Mesothelial cell of epicardium (in vitro differentiated cells): ENCODE measurements around the gene KCNIP4. TPM values are rescaled to one million over a fixed set of nuclear protein-coding genes. Genes with fewer than 3 reads are reported as not detected.

ENCODE experiments used
- DNase-seq, 2 experiments: peaks; one replicate each; pipeline ENCODE4 v3.0.0; 2021; ENCODE audit warnings: low spot score in 2 of 2; ENCODE audit not compliant: unreplicated experiment in 2 of 2
- H3K27ac Mint-ChIP-seq: 2 replicates; pipeline ENCODE4 v1.8.0; 2021; ENCODE audit warnings: mixed read lengths
- H3K27me3 Mint-ChIP-seq: 2 replicates; pipeline ENCODE4 v1.8.0; 2021; ENCODE audit warnings: low read depth, mixed read lengths
- H3K36me3 Mint-ChIP-seq: 2 replicates; pipeline ENCODE4 v1.8.0; 2021; ENCODE audit warnings: mixed read lengths
- H3K4me1 Mint-ChIP-seq: 2 replicates; pipeline ENCODE4 v1.8.0; 2021; ENCODE audit warnings: mixed read lengths
- H3K4me3 Mint-ChIP-seq: 2 replicates; pipeline ENCODE4 v1.8.0; 2021; ENCODE audit warnings: mild to moderate bottlenecking, moderate library complexity, mixed read lengths
- H3K9me3 Mint-ChIP-seq: 2 replicates; pipeline ENCODE4 v1.8.0; 2021; ENCODE audit warnings: mixed read lengths
- total RNA-seq: library from RNA; stranded (reverse); gene quantifications from 3 replicates; pipeline ENCODE4 v1.2.1, GENCODE V29; 2021
- TF ChIP-seq, protein P1 (sequence below): fragments of 200-600 bp; sonication (generic); IDR thresholded peaks from one replicate; pipeline ENCODE4 v1.5.0; 2021; ENCODE audit warnings: antibody characterized with exemption; ENCODE audit not compliant: unreplicated experiment

The KCNIP4 gene
- total RNA-seq, 1 donor from 2014 or later, result 3.0 TPM

DNA sequence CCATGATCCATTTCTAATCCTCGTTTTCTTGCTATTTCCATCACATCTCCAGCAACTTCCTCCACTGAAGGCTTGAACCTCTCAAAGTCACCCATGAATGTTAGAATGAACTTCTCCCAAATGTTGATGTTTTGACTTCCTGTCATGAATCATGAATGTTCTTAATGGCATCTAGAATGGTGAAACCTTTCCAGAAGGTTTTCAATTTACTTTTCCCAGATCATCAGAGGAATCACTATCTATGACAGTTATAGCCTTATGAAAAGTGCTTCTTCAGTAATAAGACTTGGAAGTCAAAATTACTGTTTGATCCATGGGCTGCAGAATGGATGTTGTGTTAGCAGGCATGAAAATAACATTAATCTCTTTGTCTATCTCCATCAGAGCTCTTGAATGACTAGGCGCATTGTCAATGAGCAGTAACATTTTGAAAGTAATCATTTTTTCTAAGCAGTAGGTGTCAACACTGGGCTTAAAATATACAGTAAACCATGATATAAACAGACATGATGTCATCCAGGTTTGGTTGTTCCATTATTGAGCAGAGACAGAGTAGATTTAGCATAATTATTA is 268.2 kb downstream of the KCNIP4 start:
- DNase-seq, result no peak
- Mint-ChIP-seq H3K27me3 (no peaks in the 10 kb centered on the region), H3K36me3 (no peaks in the 10 kb centered on the region), H3K27ac (no peak overlapping the region), H3K4me3 (no peak overlapping the region), H3K4me1 (peaks cover 2% of the 10 kb centered on the region), H3K9me3 (no peaks in the 10 kb centered on the region)
- TF ChIP-seq, protein P1, sequence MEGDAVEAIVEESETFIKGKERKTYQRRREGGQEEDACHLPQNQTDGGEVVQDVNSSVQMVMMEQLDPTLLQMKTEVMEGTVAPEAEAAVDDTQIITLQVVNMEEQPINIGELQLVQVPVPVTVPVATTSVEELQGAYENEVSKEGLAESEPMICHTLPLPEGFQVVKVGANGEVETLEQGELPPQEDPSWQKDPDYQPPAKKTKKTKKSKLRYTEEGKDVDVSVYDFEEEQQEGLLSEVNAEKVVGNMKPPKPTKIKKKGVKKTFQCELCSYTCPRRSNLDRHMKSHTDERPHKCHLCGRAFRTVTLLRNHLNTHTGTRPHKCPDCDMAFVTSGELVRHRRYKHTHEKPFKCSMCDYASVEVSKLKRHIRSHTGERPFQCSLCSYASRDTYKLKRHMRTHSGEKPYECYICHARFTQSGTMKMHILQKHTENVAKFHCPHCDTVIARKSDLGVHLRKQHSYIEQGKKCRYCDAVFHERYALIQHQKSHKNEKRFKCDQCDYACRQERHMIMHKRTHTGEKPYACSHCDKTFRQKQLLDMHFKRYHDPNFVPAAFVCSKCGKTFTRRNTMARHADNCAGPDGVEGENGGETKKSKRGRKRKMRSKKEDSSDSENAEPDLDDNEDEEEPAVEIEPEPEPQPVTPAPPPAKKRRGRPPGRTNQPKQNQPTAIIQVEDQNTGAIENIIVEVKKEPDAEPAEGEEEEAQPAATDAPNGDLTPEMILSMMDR, result no peak

DNA sequence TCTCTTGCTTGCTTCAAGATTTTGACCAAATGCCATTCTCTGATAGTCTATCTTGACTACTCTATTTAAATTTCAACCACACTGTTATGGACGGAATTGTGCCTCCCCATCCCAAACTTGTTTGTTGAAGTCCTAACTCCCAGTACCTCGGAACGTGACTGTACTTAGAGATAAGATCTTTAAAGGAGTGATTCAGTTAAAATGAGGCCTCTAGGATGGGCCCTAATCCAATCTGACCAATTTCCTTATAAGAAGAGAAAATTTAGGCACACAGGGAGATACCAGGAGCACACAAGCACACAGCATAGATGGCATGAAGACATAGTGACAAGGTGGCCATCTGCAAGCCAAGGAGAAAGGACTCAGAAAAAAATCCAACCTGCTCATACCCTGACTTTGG is 269.9 kb downstream of the KCNIP4 start:
- Mint-ChIP-seq H3K4me1 (peaks cover 5% of the 10 kb centered on the region), H3K27me3 (no peaks in the 10 kb centered on the region), H3K27ac (no peak overlapping the region), H3K36me3 (no peaks in the 10 kb centered on the region), H3K9me3 (no peaks in the 10 kb centered on the region), H3K4me3 (no peak overlapping the region)
- DNase-seq, result no peak
- TF ChIP-seq, protein P1, result no peak

DNA sequence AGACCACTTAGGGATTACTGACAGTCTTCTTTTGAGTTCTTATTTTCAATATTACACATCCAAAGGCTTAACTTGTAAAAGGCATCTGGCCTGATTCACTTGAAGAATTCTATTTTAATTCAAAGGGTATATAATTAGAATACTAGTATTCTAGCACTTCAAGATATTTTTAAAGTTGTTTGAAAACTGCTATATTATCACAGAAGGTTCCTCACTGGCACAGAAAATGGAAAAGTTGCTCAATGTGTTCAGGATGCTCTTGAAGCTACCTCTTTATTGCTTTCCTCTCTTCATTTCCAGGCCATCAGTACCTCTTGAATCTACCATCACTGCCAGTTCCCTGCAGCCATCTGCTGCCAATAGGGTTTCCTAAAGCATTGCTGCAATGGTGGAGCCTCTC is 271.4 kb downstream of the KCNIP4 start:
- no peak overlapping the region for H3K4me3 Mint-ChIP-seq
- H3K36me3 Mint-ChIP-seq, result no peaks in the 10 kb centered on the region
- no peaks in the 10 kb centered on the region for H3K27me3 Mint-ChIP-seq
- peaks cover 5% of the 10 kb centered on the region for H3K4me1 Mint-ChIP-seq
- no peak overlapping the region for H3K27ac Mint-ChIP-seq
- H3K9me3 Mint-ChIP-seq, result no peaks in the 10 kb centered on the region
- TF ChIP-seq, protein P1, result no peak
- no peak for DNase-seq

DNA sequence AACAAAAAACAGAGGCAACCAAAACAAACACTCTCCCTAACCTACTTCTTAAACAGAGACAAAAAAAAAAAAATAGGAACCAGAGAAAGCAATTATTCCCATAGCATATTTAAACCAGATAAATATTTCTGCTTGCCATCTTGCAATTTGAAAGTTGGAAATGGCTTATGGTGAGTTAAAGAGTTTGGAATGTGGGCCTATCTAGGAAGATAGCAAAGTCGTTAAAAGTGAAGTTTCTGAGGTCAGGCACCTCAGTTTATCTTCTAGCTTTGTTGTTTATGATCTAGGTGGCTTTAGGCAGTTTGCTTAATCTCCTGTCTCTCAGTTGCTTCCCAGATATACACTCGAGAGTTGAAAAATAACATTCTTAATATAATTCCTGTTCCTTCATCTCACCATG is 284.2 kb downstream of the KCNIP4 start:
- TF ChIP-seq, protein P1, result no peak
- no peak overlapping the region for H3K4me3 Mint-ChIP-seq
- no peak for DNase-seq
- H3K27ac Mint-ChIP-seq, result peak overlapping the region; percentile 55
- H3K9me3 Mint-ChIP-seq, result peaks cover 7% of the 10 kb centered on the region
- no peaks in the 10 kb centered on the region for H3K36me3 Mint-ChIP-seq
- H3K27me3 Mint-ChIP-seq, result no peaks in the 10 kb centered on the region
- H3K4me1 Mint-ChIP-seq, result peaks cover 28% of the 10 kb centered on the region

DNA sequence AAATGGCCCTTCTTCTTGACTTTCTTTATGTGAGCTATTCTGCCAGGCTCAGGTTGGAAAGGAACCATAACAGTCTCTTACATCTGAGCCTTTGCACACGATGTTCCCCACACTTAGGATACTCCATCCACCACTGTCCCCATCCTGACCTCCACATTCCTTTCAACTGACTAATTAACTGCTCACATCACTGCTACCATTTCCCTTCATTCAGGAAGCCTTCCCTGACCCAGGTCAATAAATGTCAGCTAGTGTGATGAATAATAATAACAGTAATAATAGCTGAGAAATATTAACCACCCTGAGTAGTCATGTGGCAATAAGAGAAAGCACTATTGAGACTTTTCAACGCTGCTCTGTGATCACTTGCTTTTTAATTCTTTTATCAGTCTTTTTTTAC is 291.7 kb downstream of the KCNIP4 start:
- Mint-ChIP-seq H3K4me1 (peaks cover 13% of the 10 kb centered on the region), H3K4me3 (no peak overlapping the region), H3K27ac (peak overlapping the region; percentile 3), H3K36me3 (no peaks in the 10 kb centered on the region), H3K9me3 (no peaks in the 10 kb centered on the region), H3K27me3 (no peaks in the 10 kb centered on the region)
- TF ChIP-seq, protein P1, result no peak
- no peak for DNase-seq

DNA sequence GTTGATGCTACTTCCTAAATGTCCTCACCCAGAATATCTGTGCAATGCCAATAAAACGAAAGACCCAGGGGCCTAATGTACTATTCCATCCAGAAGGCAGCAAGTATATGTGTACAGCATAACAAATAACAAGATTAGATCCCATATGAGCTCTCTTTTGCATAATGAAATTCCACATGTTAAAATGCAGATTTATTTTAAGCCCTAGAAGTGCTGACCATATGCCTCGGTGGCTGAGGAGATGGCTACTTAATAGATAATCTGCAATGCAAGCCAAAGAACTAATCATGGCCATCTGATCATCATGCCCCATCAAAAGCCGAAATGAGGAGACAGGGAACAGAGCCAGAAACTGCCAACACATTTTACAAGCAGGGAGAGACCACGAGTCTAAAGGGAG is 293.5 kb downstream of the KCNIP4 start:
- TF ChIP-seq, protein P1, result no peak
- H3K27me3 Mint-ChIP-seq, result no peaks in the 10 kb centered on the region
- no peaks in the 10 kb centered on the region for H3K36me3 Mint-ChIP-seq
- H3K4me1 Mint-ChIP-seq, result peaks cover 13% of the 10 kb centered on the region
- no peak overlapping the region for H3K27ac Mint-ChIP-seq
- no peaks in the 10 kb centered on the region for H3K9me3 Mint-ChIP-seq
- DNase-seq, result no peak
- no peak overlapping the region for H3K4me3 Mint-ChIP-seq
